ENCODE data around the gene PMPCA. TPM values are rescaled to one million over a fixed set of nuclear protein-coding genes. Genes with fewer than 3 reads are reported as not detected.

The PMPCA gene
- 33.6 and 41.5 TPM in 2 replicates for total RNA-seq

GRCh38 chr9:136410500-136411287 lies at the start of gene PMPCA, which contains the start of gene ENTR1:
Gene PMPCA, plus strand, starts transcription at chr9:136410658. Its CDS starts 11 bp downstream, at chr9:136410669.
Gene ENTR1, minus strand, starts transcription at chr9:136410614. Its CDS starts 217 bp downstream, at chr9:136410397.

GRCh38 chr9:136363106-136363948 lies 47.1 kb upstream of the PMPCA start, which contains the start of gene DNLZ:
Gene DNLZ, minus strand, starts transcription at chr9:136363744. Its CDS starts 30 bp downstream, at chr9:136363714.

GRCh38 chr9:136373300-136374182 lies 36.9 kb upstream of the PMPCA start, which contains the start of gene CARD9:
Gene CARD9, minus strand, starts transcription at chr9:136373669. Its CDS starts 1,591 bp downstream, at chr9:136372078.

DNA sequence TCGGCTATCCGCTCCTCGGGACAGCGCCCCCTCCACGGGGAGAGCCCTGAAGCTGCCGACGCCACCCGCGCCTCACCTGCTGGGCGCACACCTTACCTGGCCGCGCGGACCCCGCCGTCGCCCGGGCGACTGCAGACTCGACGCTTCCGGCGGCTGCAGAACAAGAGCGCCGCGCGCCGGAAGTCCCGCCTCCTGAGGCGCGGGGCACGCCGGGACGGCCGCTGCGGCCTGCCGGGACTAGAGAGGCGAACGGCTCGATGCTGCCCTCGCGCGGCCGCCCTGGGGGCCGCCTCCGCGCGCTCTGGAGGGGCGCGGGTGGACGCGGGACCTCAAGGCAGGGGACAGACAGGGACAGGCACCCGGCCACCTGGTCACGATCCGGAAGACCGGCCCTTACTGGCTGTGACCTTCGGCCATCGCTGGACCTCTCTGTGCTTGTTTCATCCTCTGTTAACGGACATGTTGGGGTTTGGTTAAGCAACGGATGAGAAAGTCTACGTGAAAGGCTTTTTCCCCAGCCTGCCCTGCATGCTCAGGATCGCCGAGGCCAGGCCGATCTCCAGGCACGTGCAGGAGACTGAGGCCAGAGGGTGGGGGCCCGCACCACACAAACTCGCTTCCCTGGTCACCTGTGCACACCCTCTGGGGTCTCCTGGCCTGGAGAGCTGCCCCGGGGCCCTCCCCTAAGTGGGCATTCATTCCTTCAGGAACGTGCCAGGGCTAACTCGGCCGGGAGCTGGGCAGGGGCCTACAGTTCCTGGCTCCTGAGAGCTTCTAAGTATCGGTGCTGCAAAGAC lies 10.2 kb upstream of the PMPCA start, which contains the start of gene SNAPC4:
Gene SNAPC4 (minus strand): TSS at position 133 of the 797 bp plus-strand sequence. CDS start 1,742 bp downstream, outside the sequence.

GRCh38 chr9:136439481-136440408 lies 29.3 kb downstream of the PMPCA start, which contains the start of gene INPP5E:
Gene INPP5E, minus strand, starts transcription at chr9:136439845. Its CDS starts 426 bp downstream, at chr9:136439419.

Other genes starting within 250 kb of the PMPCA start
- not detected in 2 replicates for gene LHX3, start 205.5 kb upstream of the PMPCA start, total RNA-seq
- 7.6 and 8.7 TPM in 2 replicates for gene QSOX2, start 164.8 kb upstream of the PMPCA start, total RNA-seq
- 0.05 TPM in 1 of 2 replicates, not detected in the other for gene CCDC187, start 106.6 kb upstream of the PMPCA start, total RNA-seq
- 24.2 and 27.2 TPM in 2 replicates for gene GPSM1, start 83.1 kb upstream of the PMPCA start, total RNA-seq
- gene DNLZ, start 46.9 kb upstream of the PMPCA start, total RNA-seq = 17.0 and 29.6 TPM in 2 replicates
- 0.31 and 0.88 TPM in 2 replicates for gene CARD9, start 37.0 kb upstream of the PMPCA start, total RNA-seq
- gene SNAPC4, start 10.5 kb upstream of the PMPCA start, total RNA-seq = 7.1 and 9.1 TPM in 2 replicates
- gene ENTR1, start within 50 bp of the PMPCA start, total RNA-seq = 32.2 and 43.2 TPM in 2 replicates
- 6.2 and 8.0 TPM in 2 replicates for gene INPP5E, start 29.2 kb downstream of the PMPCA start, total RNA-seq
- 56.2 and 64.3 TPM in 2 replicates for gene SEC16A, start 72.4 kb downstream of the PMPCA start, total RNA-seq
- 17.6 and 23.4 TPM in 2 replicates for gene NOTCH1, start 135.4 kb downstream of the PMPCA start, total RNA-seq